Activated CD4-positive, alpha-beta memory T cell treated with anti-CD3 and anti-CD28 coated beads, Interleukin-2, amount 10 ng/mL, durations not matched to agents 7 days and 5 days (primary cell): ENCODE results near the gene LAMTOR3. TPM values are rescaled to one million over a fixed set of nuclear protein-coding genes. Genes with fewer than 3 reads are reported as not detected.
"Not testable (repeated sequence)": the region's sequence is repeated elsewhere in the genome, so short reads cannot be mapped to it uniquely, and the experiment has no call there.

Experiments
- CTCF ChIA-PET: fragments of 350-600 bp; sonication (Branson Sonifier 250); formaldehyde crosslinking; loops from one replicate; lab custom pipeline; 2021; ENCODE audit warnings: antibody characterized with exemption, inconsistent platforms; lab: Charles Lee
- POLR2A ChIA-PET: fragments of 350-600 bp; sonication (Branson Sonifier 250); formaldehyde crosslinking; loops from one replicate; lab custom pipeline; 2021; ENCODE audit warnings: antibody characterized with exemption; lab: Charles Lee
- DNase-seq: peaks from one replicate; pipeline ENCODE4 v3.0.0-alpha.2; 2020
- H3K27ac Mint-ChIP-seq: one replicate; pipeline ENCODE4 v1.8.0; 2021; ENCODE audit warnings: mild to moderate bottlenecking, mixed read lengths
- H3K27me3 Mint-ChIP-seq: one replicate; pipeline ENCODE4 v1.8.0; 2021; ENCODE audit warnings: mixed read lengths
- H3K36me3 Mint-ChIP-seq: one replicate; pipeline ENCODE4 v1.8.0; 2021; ENCODE audit warnings: low read depth, mixed read lengths
- H3K4me1 Mint-ChIP-seq: one replicate; pipeline ENCODE4 v1.8.0; 2021; ENCODE audit warnings: mixed read lengths
- H3K4me3 Mint-ChIP-seq: one replicate; pipeline ENCODE4 v1.8.0; 2021; ENCODE audit warnings: mild to moderate bottlenecking, mixed read lengths
- H3K9me3 Mint-ChIP-seq: one replicate; pipeline ENCODE4 v1.8.0; 2021; ENCODE audit warnings: mixed read lengths
- total RNA-seq, 2 experiments: library from RNA; stranded (reverse); gene quantifications; one replicate each; pipeline ENCODE4 v1.2.3, GENCODE V29; 2021

Gene LAMTOR3
- total RNA-seq, 2 experiments from 2014 or later, result 28.1 to 29.2 TPM

DNA sequence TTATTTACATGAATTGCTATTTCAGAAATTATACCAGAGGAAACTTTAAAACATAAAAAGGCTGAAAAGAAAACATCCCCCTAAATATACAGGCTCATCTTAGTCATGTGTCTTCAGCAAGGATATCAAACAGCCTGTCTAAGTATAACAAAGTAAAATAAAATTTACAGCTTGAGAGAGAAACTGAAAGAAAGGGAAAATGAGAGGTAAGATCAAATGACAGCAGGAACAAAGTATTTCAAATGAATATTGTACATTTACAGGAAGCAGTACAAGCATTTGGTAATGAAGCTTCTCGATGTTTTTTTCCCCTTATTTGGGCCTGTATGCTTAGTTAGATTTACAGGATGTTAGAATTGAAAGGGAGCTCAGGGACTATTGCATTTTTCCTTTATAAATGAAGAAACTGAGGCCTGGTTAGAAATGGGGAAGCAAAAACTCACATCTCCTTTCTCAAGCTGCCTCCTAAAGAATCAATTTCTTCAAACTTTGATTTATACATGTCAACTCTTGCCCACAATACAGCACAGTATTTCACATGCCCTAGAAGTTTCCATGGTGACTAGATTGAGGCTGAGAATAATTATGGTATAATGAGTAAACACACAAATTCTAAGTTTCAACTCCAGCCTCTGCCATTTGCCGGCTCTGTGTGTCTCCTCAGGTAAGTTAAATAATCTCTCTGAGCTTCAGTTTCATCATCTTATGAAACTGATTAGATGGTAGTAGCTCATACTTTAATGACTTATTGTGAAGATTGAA is 48.3 kb downstream of the LAMTOR3 start:
- Mint-ChIP-seq H3K4me3 (peak overlapping the region; percentile 8), H3K36me3 (peaks cover 64% of the 10 kb centered on the region), H3K27me3 (no peaks in the 10 kb centered on the region), H3K4me1 (peaks cover 64% of the 10 kb centered on the region), H3K9me3 (no peaks in the 10 kb centered on the region), H3K27ac (peak overlapping the region; percentile 73)
- POLR2A ChIA-PET, result interaction anchor here (0.9 to 3.9 kb wide), 11 partner anchors 10 to 105 kb away, joined by 3 to 62 read pairs (median 5); partner anchors contain the start of genes DAPP1, DNAJB14 and LAMTOR3
- no peak for DNase-seq
- CTCF ChIA-PET, result interaction anchor here (1.0 to 3.2 kb wide), 5 partner anchors 10 to 282 kb away, joined by 3 to 11 read pairs (median 10); partner anchors contain the start of genes DAPP1 and TRMT10A

DNA sequence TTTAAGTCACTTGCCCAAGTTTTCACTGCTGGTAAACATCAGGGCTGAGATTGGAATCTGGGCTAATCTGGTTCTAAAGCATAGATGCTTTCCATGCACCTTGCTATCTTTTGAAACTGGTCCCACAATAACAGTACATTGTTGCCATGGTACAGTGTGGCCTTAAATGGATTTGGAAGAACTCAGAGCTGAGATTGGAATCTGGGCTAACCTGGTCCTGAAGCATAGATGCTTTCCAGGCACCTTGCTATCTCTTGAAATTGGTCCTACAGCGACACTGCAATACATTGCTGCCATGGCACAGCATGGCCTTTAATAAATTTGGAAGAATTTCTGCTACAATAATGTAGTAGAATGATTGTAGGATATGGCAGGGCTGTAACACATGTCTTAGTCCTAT is 49.0 kb downstream of the LAMTOR3 start:
- H3K9me3 Mint-ChIP-seq, result no peaks in the 10 kb centered on the region
- H3K4me1 Mint-ChIP-seq, result peaks cover 62% of the 10 kb centered on the region
- H3K27me3 Mint-ChIP-seq, result no peaks in the 10 kb centered on the region
- H3K27ac Mint-ChIP-seq, result peak overlapping the region; percentile 73
- POLR2A ChIA-PET, result interaction anchor here (0.9 to 3.9 kb wide), 11 partner anchors 9 to 105 kb away, joined by 3 to 62 read pairs (median 5); partner anchors contain the start of genes DAPP1, DNAJB14 and LAMTOR3
- peaks cover 69% of the 10 kb centered on the region for H3K36me3 Mint-ChIP-seq
- DNase-seq, result no peak
- CTCF ChIA-PET, result interaction anchor here (1.7 to 2.5 kb wide), 2 partner anchors 11 to 28 kb away, joined by 10 to 11 read pairs; partner anchors contain the start of gene DAPP1
- no peak overlapping the region for H3K4me3 Mint-ChIP-seq

DNA sequence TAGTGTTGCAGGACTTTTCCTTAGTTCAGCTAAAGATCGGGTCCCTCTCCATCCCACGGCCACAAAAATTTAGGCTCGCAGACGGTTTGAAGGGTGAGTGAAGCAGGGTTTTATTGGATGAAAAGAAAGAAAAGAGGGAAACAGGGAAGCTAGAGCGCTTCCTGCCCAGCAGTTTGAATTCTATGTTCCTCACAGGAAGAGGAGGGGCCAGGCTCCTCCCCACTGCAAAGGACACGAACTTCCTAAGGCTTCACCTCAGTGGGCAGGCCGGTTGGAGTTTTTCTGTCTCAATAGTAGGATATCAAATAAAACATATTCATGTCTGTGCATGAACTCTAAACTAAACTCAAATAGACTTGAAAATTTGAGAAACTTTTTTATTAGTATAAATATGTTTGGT is 50.2 kb downstream of the LAMTOR3 start:
- no peak overlapping the region for H3K4me3 Mint-ChIP-seq

DNA sequence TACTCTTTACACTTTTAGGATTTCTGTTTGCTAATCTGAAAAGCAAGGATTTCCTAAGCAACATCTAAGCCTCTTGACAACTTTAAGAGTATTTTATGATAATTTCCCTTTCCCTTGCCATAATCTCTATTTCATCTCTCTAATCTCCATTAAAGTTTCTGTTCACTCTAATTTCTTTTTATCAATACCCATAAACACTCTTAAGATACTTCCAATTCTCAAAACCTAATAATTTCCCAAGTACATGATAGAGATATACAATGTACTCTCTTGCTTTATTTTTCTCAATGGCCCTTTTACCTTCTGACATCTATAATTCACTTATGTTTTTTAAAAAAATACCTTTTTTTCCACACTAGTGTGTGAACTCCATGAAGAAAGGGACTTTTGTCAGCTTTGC is 50.8 kb downstream of the LAMTOR3 start:
- no peak overlapping the region for H3K4me3 Mint-ChIP-seq
- POLR2A ChIA-PET, result no interaction called here
- H3K36me3 Mint-ChIP-seq, result peaks cover 70% of the 10 kb centered on the region
- no peak for DNase-seq
- H3K27ac Mint-ChIP-seq, result no peak overlapping the region
- no peaks in the 10 kb centered on the region for H3K27me3 Mint-ChIP-seq
- CTCF ChIA-PET, result interaction anchor here (1.7 kb wide), 1 partner anchor 23 kb away, joined by 5 read pairs; no protein-coding TSS in a partner anchor
- H3K9me3 Mint-ChIP-seq, result no peaks in the 10 kb centered on the region
- peaks cover 46% of the 10 kb centered on the region for H3K4me1 Mint-ChIP-seq

More for the DNA sequence above, 50.2 kb downstream of the LAMTOR3 start:
- peaks cover 69% of the 10 kb centered on the region for H3K36me3 Mint-ChIP-seq
- H3K9me3 Mint-ChIP-seq, result no peaks in the 10 kb centered on the region
- H3K27me3 Mint-ChIP-seq, result no peaks in the 10 kb centered on the region
- no peak for DNase-seq
- H3K27ac Mint-ChIP-seq, result no peak overlapping the region
- POLR2A ChIA-PET, result interaction anchor here (1.3 kb wide), 1 partner anchor 27 kb away, joined by 5 read pairs; the partner anchor contains the start of gene DAPP1
- CTCF ChIA-PET, result interaction anchor here (1.0 to 1.7 kb wide), 2 partner anchors 23 to 33 kb away, joined by 3 to 5 read pairs; no protein-coding TSS in a partner anchor
- H3K4me1 Mint-ChIP-seq, result peaks cover 52% of the 10 kb centered on the region

DNA sequence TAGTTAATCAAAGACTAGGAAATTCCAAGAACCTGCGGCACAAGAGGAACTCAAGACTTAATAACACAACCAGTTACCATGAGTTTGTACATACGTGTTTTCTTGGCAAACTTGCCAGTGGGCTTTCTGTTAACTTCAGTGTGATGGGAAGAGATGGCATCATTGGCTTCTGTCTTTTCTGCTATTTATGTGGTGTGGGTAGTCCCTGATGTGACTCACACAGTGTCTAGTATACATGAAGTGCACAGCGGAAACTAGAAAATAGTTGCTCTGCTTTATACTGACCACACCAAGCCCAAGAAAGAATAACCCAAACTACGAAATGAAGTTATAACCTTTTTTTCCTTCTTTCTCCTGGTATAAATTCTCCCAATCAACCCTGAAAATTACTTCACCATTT is 53.1 kb downstream of the LAMTOR3 start:
- no peak overlapping the region for H3K4me3 Mint-ChIP-seq
- POLR2A ChIA-PET, result no interaction called here
- no peaks in the 10 kb centered on the region for H3K9me3 Mint-ChIP-seq
- CTCF ChIA-PET, result interaction anchor here (0.8 kb wide), 1 partner anchor 44 kb away, joined by 3 read pairs; no protein-coding TSS in a partner anchor
- H3K36me3 Mint-ChIP-seq, result peaks cover 70% of the 10 kb centered on the region
- DNase-seq, result no peak
- no peak overlapping the region for H3K27ac Mint-ChIP-seq
- H3K4me1 Mint-ChIP-seq, result peaks cover 24% of the 10 kb centered on the region
- no peaks in the 10 kb centered on the region for H3K27me3 Mint-ChIP-seq

DNA sequence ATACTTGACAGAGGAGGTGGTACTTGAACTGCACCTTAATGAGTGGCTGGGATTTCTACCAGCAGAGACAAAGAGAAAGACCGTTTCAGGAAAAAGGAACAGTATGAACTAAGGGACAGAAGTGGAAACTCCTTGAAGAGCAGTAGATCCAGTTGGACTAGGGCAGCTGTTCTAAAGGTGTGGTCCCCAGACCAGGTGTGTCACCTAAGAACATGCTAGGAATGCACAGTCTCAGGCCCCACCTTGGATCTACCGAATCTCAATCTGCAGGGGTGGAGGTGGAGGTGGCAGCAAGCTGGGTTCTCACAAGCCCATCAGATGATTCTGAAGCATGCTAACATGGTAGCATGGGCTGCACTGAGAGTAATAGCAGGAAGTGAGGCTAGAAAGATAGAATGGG is 55.3 kb downstream of the LAMTOR3 start:
- no peak for DNase-seq
- no peak overlapping the region for H3K4me3 Mint-ChIP-seq
- no peaks in the 10 kb centered on the region for H3K9me3 Mint-ChIP-seq
- peaks cover 13% of the 10 kb centered on the region for H3K4me1 Mint-ChIP-seq
- no peaks in the 10 kb centered on the region for H3K27me3 Mint-ChIP-seq
- ChIA-PET CTCF (no interaction called here), POLR2A (no interaction called here)
- no peak overlapping the region for H3K27ac Mint-ChIP-seq
- H3K36me3 Mint-ChIP-seq, result peaks cover 68% of the 10 kb centered on the region

DNA sequence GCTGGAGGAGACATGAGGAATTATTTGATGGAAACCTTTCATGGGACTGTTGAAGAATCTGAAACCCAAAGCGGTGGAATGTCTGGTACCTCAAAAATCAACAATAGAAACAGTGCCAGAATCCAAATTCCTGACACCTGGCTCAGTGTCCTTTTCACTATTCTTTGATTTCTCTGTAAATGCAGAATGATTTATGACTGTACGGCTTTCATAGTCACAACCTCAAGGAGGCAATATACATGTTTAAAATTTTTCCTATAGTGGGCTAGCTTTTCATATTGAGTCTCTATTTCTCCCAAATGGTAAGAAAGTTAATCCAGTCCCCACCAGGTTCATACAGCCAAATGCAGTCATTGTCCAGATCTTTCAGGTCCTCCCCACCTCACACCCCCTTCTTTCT is 58.3 kb downstream of the LAMTOR3 start:
- Mint-ChIP-seq H3K36me3 (peaks cover 42% of the 10 kb centered on the region), H3K27me3 (no peaks in the 10 kb centered on the region), H3K27ac (no peak overlapping the region), H3K4me3 (no peak overlapping the region), H3K9me3 (no peaks in the 10 kb centered on the region), H3K4me1 (peaks cover 5% of the 10 kb centered on the region)
- ChIA-PET POLR2A (interaction anchor here (1.0 to 1.5 kb wide), 2 partner anchors 9 to 25 kb away, joined by 3 read pairs; no protein-coding TSS in a partner anchor), CTCF (no interaction called here)
- no peak for DNase-seq

DNA sequence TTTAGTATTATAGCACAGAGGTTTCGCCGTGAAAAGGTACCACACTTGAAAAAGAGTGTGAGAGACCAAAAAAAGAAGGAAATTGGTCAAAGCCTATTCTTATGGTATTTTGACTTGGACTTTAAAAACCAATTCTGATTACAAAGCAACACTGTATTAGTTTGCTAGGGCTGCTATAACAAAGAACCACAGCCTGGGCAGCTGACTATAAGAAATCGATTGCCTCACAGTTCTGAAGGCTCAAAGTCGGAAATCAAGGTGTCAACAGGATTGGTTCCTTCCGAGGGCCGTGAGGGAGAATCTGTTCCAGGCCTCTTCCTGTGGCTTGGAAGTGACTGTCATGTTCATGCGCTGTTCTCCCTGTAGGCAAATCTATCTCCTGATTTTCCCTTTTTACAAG is 59.7 kb downstream of the LAMTOR3 start:
- DNase-seq, result no peak
- H3K4me1 Mint-ChIP-seq, result peaks cover 7% of the 10 kb centered on the region
- H3K27ac Mint-ChIP-seq, result no peak overlapping the region
- ChIA-PET CTCF (no interaction called here), POLR2A (no interaction called here)
- H3K9me3 Mint-ChIP-seq, result no peaks in the 10 kb centered on the region
- H3K4me3 Mint-ChIP-seq, result no peak overlapping the region
- H3K36me3 Mint-ChIP-seq, result peaks cover 39% of the 10 kb centered on the region
- H3K27me3 Mint-ChIP-seq, result no peaks in the 10 kb centered on the region

DNA sequence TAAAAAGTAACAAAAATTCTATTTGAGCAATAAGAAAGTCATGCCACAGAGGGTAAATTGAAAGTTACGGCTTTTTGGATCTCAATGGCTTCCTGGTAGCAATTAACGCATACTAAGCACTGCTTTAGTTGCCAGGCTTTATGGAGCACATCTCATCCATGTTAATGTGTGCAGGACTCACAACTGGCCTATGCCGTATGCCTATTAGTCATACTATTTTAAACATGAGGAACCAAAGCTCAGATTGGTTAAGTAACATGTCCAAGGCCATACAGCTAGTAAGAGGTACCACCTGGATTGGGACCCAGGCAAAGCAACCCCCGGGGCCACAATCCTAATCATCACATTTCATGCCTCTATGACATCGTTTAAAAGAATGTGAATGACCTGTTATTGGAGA is 60.5 kb downstream of the LAMTOR3 start:
- Mint-ChIP-seq H3K4me1 (peaks cover 5% of the 10 kb centered on the region), H3K27me3 (no peaks in the 10 kb centered on the region), H3K27ac (no peak overlapping the region), H3K4me3 (no peak overlapping the region), H3K36me3 (peaks cover 33% of the 10 kb centered on the region), H3K9me3 (no peaks in the 10 kb centered on the region)
- ChIA-PET POLR2A (no interaction called here), CTCF (interaction anchor here (1.8 kb wide), 1 partner anchor 25 kb away, joined by 8 read pairs; no protein-coding TSS in a partner anchor)
- no peak for DNase-seq

DNA sequence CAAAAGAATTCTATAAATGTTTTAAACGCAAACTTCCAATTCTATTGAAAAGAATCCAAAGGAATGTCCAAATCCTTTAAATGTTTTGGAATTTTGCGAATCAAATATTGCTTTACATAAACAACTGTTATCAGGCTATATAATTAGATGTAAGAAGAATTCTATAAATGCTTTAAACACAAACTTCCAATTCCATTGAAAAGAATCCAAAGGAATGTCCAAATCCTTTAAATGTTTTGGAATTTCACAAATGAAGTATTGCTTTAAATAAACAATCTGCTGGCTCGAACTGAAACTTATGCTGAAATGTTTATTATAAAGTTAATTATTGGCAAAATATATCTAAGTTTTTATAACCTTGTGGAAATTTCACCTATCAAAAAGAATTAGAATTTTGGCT is 61.5 kb downstream of the LAMTOR3 start:
- H3K27ac Mint-ChIP-seq, result no peak overlapping the region
- H3K4me1 Mint-ChIP-seq, result peaks cover 12% of the 10 kb centered on the region
- H3K9me3 Mint-ChIP-seq, result no peaks in the 10 kb centered on the region
- DNase-seq, result no peak
- H3K4me3 Mint-ChIP-seq, result no peak overlapping the region
- H3K27me3 Mint-ChIP-seq, result no peaks in the 10 kb centered on the region
- POLR2A ChIA-PET, result no interaction called here
- CTCF ChIA-PET, result interaction anchor here (1.8 kb wide), 1 partner anchor 24 kb away, joined by 8 read pairs; no protein-coding TSS in a partner anchor
- peaks cover 32% of the 10 kb centered on the region for H3K36me3 Mint-ChIP-seq

DNA sequence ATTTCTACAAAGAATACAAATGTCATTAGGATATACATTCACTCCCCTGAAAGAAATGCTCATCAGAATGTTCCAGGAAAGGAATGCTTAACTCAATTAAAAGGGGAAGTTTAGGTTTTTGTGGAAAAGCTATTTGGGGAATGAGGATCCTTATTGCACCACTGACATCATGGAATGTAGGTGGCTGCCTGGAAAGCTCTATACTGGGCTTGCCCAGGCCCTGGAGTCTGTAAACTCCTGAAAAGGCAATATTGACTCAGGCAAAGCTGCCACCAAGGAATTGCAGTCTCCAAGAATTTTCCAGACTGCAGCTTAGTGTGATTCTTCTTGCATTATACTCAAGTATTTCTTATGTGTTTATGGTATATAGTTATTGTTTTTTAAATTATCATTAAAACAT is 61.9 kb downstream of the LAMTOR3 start:
- no peak overlapping the region for H3K4me3 Mint-ChIP-seq
- H3K4me1 Mint-ChIP-seq, result peaks cover 16% of the 10 kb centered on the region
- DNase-seq, result no peak
- ChIA-PET CTCF (interaction anchor here (1.8 kb wide), 1 partner anchor 24 kb away, joined by 8 read pairs; no protein-coding TSS in a partner anchor), POLR2A (no interaction called here)
- H3K9me3 Mint-ChIP-seq, result no peaks in the 10 kb centered on the region
- peaks cover 34% of the 10 kb centered on the region for H3K36me3 Mint-ChIP-seq
- no peak overlapping the region for H3K27ac Mint-ChIP-seq
- H3K27me3 Mint-ChIP-seq, result no peaks in the 10 kb centered on the region

DNA sequence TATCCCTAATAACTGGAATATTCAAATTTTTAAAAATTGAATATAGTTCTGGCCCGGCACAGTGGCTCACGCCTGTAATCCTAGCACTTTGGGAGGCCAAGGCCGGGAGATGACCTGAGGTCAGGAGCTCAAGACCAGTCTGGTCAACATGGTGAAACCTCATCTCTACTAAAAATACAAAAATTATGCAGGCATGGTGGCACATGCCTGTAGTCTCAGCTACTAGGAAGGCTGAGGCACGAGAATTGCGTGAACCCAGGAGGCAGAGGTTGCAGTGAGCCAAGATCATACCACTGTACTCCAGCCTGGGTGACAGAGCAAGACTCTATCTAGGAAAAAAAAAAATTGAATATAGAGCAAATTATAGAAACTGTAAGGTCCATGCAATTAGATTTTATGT is 64.2 kb downstream of the LAMTOR3 start:
- POLR2A ChIA-PET, result interaction anchor here (0.9 to 1.1 kb wide), 2 partner anchors 8 to 14 kb away, joined by 3 to 4 read pairs; partner anchors contain the start of gene DAPP1
- peaks cover 27% of the 10 kb centered on the region for H3K36me3 Mint-ChIP-seq
- CTCF ChIA-PET, result interaction anchor here (2.3 to 2.7 kb wide), 2 partner anchors 10 to 18 kb away, joined by 5 to 7 read pairs; no protein-coding TSS in a partner anchor
- H3K27me3 Mint-ChIP-seq, H3K9me3 Mint-ChIP-seq, DNase-seq, H3K4me3 Mint-ChIP-seq, H3K27ac Mint-ChIP-seq: not testable (repeated sequence)
- peaks cover 29% of the 10 kb centered on the region for H3K4me1 Mint-ChIP-seq

DNA sequence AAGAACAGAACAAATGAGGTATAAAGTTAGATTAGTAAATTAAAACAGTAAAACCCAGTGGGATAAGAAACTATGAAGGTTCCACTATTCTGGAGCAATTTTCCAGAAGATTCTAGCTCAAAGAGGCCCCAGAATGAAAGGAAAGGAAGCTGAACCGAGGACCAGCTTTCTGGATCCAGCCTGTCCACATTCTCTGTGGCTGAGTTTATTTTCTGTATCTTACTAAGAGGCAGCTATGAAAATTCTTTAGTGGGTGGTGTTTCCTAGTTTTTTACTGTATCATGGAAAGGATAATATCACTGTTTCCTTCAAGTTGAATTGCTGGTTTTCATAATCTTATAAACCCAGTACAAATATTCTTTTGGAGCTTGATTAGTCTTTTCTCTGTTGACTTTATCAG is 65.8 kb downstream of the LAMTOR3 start:
- no peaks in the 10 kb centered on the region for H3K27me3 Mint-ChIP-seq
- H3K4me3 Mint-ChIP-seq, result no peak overlapping the region
- peaks cover 39% of the 10 kb centered on the region for H3K4me1 Mint-ChIP-seq
- no peaks in the 10 kb centered on the region for H3K9me3 Mint-ChIP-seq
- ChIA-PET CTCF (interaction anchor here (1.1 to 2.7 kb wide), 4 partner anchors 8 to 56 kb away, joined by 4 to 7 read pairs (median 6); no protein-coding TSS in a partner anchor), POLR2A (interaction anchor here (1.3 to 1.7 kb wide), 2 partner anchors 11 to 19 kb away, joined by 4 to 7 read pairs; no protein-coding TSS in a partner anchor)
- no peak overlapping the region for H3K27ac Mint-ChIP-seq
- H3K36me3 Mint-ChIP-seq, result peaks cover 39% of the 10 kb centered on the region
- no peak for DNase-seq
